WTC11 (cell line): ENCODE measurements around the gene PPP2R2C.

Experiments used
- ELF4 ChIP-seq: sonication (generic); formaldehyde crosslinking; IDR thresholded peaks from 2 replicates; pipeline ENCODE4 v1.8.1; 2022; ENCODE audit warnings: low read depth, mild to moderate bottlenecking, moderate library complexity, missing genetic modification reagents
- ESRRA ChIP-seq: sonication (generic); formaldehyde crosslinking; IDR thresholded peaks from 2 replicates; pipeline ENCODE4 v1.8.1; 2022; ENCODE audit warnings: mild to moderate bottlenecking, missing genetic modification reagents, borderline replicate concordance
- SP1 ChIP-seq: sonication (generic); formaldehyde crosslinking; conservative IDR thresholded peaks from 2 replicates; pipeline ENCODE4 v1.8.1; 2022; ENCODE audit warnings: missing genetic modification reagents
- ZNF232 ChIP-seq: sonication (generic); formaldehyde crosslinking; IDR thresholded peaks from 2 replicates; pipeline ENCODE4 v1.8.0; 2022; ENCODE audit warnings: mild to moderate bottlenecking, missing genetic modification reagents
- ZNF425 ChIP-seq: fragments of 250-450 bp; sonication (Bioruptor Pico); conservative IDR thresholded peaks from 2 replicates; pipeline ENCODE4 v1.9.0; 2021; ENCODE audit warnings: mild to moderate bottlenecking
- TF ChIP-seq, protein P1 (sequence below): fragments of 200-600 bp; IDR thresholded peaks from 2 replicates; pipeline ENCODE4 v1.8.0; 2022; ENCODE audit warnings: antibody characterized with exemption
- TF ChIP-seq, protein P2 (sequence below): sonication (generic); formaldehyde crosslinking; conservative IDR thresholded peaks from 2 replicates; pipeline ENCODE4 v1.8.1; 2022; ENCODE audit warnings: mild to moderate bottlenecking, missing genetic modification reagents

DNA sequence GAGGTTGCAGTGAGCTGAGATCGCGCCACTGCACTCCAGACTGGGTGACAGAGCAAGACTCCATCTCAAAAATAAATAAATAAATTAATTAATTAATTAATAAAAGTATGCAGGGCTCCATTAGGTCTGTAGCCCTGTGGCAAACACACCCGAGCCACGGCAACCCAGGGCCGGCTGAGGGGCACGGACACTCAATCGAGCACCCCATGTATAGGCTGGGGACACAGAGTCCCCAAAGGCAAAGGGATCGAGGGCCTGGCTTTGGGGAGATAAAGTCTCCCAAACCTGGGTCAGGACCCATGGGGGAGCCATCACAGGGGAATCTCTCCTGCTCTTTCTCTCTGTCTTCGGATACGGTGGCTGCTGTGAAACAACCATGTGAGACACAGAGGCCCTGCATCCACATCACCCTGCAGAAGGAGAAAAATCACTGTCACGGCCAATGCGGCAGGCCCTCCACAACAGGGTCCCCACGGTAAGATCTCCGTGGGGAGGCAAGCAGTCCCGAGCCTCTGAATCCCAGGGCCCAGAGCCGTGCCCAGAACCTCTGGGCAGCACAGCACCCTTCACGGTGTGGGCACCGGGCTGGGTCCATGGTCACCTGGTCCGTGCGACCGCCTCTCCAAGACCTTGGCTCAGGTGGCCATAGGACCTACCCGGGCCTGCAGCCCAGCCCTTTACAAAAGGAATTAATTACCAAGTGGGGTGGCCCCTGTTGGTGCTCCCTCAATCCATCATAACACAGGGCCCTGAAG lies 121.0 kb downstream of the PPP2R2C start:
- TF ChIP-seq ZNF425 (no peak), ELF4 (CRISPR knock-in tag) (no peak), SP1 (CRISPR knock-in tag) (no peak), ESRRA (CRISPR knock-in tag) (no peak), ZNF232 (CRISPR knock-in tag) (no peak)
- TF ChIP-seq, protein P1, sequence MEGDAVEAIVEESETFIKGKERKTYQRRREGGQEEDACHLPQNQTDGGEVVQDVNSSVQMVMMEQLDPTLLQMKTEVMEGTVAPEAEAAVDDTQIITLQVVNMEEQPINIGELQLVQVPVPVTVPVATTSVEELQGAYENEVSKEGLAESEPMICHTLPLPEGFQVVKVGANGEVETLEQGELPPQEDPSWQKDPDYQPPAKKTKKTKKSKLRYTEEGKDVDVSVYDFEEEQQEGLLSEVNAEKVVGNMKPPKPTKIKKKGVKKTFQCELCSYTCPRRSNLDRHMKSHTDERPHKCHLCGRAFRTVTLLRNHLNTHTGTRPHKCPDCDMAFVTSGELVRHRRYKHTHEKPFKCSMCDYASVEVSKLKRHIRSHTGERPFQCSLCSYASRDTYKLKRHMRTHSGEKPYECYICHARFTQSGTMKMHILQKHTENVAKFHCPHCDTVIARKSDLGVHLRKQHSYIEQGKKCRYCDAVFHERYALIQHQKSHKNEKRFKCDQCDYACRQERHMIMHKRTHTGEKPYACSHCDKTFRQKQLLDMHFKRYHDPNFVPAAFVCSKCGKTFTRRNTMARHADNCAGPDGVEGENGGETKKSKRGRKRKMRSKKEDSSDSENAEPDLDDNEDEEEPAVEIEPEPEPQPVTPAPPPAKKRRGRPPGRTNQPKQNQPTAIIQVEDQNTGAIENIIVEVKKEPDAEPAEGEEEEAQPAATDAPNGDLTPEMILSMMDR, result no peak
- TF ChIP-seq, protein P2, sequence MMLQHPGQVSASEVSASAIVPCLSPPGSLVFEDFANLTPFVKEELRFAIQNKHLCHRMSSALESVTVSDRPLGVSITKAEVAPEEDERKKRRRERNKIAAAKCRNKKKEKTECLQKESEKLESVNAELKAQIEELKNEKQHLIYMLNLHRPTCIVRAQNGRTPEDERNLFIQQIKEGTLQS (CRISPR knock-in tag), result no peak
